DMS153 treated with DMSO at 0.1 percent for 48 hours (cell line): ENCODE results near the gene PTPRJ.

Experiments
- DNase-seq: peaks from one replicate; lab custom pipeline; 2025; ENCODE audit not compliant: unreplicated experiment; lab: John Stamatoyannopoulos, UW

Gene PTPRJ

GRCh38 chr11:48142889-48143288, 162.5 kb downstream of the PTPRJ start:
- no peak for DNase-seq

GRCh38 chr11:48148749-48149148, 168.4 kb downstream of the PTPRJ start:
- no peak for DNase-seq

- DNase-seq: no peak
Observed at GRCh38 chr11:48150213-48150612, 169.9 kb downstream of the PTPRJ start.

- DNase-seq: no peak
Observed at GRCh38 chr11:48154151-48154550, 173.8 kb downstream of the PTPRJ start.

- no peak for DNase-seq
Observed at GRCh38 chr11:48161951-48162884, 181.9 kb downstream of the PTPRJ start.

DNA sequence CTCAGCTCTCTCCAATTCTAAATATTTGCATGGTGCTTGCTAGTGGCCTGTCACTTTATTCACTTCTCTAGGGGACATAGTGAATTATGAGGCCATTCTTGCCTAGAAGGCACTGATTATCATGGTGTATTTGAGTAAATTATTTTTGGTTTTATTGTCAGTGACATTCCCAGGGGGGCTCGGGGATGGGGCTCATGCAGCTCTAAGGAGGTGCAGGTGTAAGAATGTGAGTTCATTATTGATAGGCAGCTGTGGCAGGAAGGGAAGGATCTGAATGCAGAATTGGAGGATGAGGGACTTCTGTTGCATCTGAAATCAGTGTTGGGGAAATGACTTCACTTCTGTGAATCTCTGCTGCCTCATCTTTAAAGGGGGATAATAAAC, 182.5 kb downstream of the PTPRJ start:
- DNase-seq: no peak

DNA sequence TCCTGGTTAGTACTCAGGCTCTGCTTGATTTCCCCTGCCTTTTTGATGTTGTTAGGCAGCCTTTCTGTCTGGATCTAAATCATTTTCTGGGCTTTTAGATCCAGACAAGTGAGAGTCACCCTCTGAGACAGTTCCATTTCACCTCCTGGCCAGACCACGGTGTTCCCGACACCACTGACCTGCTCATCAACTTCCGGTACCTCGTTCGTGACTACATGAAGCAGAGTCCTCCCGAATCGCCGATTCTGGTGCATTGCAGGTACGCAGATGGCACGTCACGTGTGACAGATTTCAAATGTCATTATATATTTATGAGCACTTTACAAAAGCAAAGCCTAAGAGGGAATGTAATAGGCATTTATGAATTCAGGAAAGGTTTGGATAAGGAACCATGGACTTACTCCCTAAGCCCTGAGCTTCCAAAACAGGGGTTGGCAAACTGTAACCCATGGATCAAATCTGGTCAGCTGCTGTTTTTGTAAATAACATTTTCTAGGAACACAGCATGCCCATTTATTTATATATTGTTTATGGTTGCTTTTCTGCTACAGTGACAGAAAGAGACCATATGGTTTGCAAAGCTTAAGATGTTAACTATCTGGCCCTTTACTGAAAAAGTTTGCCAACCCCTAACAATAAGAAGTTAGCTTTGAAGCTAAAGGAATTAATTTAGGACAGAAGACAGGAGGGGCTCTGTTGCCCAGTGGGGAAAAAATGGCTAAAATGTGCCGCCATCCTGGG, 183.2 kb downstream of the PTPRJ start:
- DNase-seq: no peak

GRCh38 chr11:48164836-48165235, 184.5 kb downstream of the PTPRJ start:
- DNase-seq: no peak

DNA sequence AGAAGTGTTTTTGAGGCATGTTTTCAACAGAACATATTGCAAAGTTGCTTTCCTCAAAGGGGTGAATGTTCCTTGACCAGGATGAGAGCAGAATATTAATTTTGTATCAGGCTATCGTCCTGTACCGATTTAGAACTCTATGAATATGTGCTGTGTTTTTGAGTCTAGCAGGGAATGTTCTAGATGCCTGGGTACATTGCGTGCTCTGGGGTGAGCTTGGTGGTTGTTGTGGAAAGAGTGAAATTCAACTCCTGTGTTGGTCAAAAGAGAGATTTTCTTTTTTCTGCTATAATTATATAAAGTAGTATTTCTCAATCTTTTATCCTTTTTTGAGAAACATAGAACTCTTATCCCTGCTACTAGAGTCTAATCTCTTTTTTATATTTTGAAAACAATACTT, 185.1 kb downstream of the PTPRJ start:
- no peak for DNase-seq

DNA sequence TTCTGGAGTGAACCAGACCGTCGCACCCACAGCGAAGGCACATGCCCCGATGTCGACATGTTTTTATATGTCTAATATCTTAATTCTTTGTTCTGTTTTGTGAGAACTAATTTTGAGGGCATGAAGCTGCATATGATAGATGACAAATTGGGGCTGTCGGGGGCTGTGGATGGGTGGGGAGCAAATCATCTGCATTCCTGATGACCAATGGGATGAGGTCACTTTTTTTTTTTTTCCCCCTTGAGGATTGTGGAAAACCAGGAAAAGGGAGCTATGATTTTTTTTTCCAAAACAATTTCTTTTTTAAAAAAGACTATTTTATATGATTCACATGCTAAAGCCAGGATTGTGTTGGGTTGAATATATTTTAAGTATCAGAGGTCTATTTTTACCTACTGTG, 187.0 kb downstream of the PTPRJ start:
- DNase-seq: no peak

DNA sequence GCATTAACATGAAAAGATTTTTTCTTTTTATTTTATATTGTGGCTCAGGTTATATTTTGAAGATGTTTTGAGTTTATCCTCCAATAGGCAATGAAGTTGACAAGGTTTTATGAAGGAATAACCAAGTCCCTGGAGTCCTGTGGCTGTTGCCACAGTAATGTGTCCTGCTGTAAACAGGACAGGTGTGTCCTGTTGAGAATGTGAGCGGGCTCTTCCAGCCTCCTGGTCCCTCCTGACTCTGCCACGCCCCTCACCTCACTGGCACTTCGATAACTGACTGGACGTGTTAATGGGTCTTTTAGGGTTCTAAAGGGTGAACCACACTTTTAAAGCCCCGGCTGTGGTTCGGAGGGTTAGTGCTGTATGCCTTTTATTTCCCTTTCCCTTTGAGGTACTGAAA, 188.5 kb downstream of the PTPRJ start:
- DNase-seq: no peak

DNA sequence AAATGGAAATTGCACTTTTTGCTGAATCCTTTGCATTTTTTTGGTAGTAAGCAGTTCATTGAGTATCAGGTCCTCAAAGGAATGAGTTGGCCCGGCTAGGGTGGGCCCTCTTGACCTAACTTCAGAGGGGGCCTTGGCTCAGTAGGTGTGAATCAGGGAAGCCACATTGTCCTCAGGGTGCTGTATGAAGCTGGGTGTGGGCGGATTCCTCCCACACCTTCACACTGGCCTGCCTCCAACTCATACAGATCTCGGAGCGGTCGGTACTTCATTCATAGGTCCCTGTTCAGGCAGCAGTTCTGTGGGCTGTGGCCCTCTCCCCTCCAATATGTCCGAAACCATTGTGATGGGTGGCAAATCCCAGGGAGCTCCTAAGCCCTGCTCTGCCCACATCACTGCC, 188.9 kb downstream of the PTPRJ start:
- DNase-seq: no peak

DNA sequence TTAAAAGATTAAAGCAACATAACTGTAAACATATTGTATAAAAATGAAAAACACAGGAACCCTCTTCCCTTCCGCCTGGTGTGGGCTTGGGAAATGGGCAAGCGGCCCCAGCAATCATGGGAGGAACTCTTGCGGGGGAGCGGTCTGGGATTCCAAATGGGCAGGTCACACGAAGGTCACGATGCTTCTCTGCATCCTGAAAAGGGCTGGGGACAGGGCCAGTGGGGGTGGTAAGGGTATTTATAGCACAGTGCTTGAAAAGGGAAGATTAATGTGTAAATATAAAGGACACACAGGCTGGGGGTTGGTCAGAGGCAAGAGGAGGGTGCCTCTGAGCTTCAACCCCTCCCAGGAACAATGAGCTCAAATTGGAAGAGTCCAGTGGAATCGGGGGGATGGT, 189.4 kb downstream of the PTPRJ start:
- no peak for DNase-seq

DNA sequence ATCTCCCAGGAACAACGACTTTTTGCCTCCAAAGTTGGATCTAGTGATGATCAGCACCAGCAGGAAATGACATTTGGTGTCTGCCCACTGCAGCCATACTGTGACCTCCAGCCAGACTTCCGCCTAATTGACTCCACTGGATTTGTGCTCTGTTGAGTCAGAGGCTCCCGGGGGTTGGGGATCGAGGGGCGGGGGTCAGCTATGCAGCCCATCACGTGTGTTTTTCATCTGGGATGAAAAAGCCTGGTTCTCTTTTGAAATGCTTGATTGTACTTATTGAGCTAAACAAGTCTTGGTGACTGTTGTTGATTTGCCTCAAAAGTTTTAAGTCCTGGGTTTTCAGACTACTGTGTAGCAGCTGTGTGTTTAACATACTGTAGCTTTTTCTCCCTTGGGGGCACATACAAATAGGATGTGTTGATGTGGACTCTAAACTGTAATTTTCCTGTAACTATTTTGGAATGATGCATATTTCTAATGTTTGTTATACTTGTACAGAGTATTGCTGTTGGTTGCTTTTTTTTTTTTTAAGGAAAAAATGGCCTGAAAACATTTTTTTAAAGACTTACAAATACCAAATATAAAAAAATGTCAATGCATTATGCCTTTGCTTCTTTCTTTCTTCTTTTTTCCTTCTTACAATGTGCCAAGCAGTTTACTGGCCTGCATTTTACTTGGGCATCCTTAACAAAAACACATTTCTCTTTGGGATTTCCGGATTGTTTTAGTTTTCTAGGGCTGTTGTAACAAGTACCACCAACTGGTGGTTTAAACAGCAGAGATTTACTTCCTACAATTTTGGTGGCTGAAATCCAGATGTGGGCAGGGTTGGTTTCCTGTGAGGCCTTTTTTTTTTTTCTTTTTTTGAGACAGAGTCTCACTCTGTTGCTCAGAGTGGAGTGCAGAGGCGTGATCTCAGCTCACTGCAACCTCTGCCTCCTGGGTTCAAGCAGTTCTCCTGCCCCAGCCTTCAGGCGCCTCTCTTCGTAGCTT, 190.2 kb downstream of the PTPRJ start:
- DNase-seq: no peak

DNA sequence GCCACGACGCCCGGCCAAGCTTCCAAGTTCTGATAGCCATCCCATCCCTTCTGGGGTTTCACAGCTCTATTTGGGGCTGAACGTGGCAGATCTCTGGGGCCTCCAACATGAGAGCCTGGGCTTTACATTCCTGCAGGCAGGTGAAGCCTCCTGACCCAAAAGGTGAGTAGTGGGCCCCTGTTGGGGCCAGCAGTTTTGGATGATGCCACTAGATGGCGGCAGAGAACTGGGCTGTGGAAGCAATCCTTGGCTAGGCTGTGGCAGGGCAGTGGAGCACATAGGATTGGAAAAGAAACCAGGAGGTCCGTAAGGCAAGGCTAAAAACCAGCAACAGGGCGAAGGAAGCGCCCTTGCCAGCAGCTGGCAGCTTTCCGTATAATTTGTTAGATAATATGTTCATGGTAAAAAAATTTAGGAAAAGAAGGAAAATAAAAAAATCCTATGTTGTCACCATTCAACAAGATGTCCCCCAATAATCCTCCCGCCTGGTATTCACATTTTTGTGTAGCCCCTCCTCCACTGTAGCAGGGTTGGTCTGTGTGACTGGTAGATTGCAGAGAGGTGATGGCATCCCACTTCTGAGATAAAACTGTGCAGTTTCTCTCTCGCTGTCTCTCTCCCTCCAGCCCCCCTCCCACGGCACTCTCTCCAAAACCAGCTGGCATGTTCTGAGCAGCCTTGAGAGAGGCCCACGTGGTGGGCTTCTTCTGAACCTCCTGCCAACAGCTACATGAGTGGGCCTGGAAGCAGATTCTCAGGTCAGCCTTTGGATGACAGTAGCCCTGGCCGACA, 192.7 kb downstream of the PTPRJ start:
- DNase-seq: peak; percentile 42

- DNase-seq: no peak
Observed at GRCh38 chr11:48177661-48178060, 197.3 kb downstream of the PTPRJ start.

- no peak for DNase-seq
Observed at GRCh38 chr11:48180627-48181026, 200.3 kb downstream of the PTPRJ start.

- no peak for DNase-seq
Observed at GRCh38 chr11:48182860-48183526, 202.6 kb downstream of the PTPRJ start.

DNA sequence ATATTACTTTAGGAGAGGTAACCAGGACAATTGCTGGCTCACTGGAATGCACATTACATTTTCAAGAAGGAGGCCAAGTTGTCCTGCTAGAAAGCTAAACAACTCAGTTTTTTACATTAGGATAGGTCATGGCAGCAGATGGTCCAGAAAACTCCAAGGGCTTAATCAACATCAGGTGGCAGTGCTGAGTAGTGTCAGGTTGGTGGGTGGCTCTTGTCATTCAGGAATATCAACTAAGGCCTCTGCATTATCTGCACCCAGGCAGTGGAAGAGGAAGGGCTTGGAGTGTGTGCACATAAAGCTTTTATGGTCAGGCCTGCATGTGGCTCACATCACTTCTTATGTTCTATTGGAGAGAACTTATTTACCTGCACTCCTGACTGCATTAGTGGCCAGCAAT, 204.1 kb downstream of the PTPRJ start:
- no peak for DNase-seq
